ENCODE measurements around the gene CRYL1.
A peak's percentile ranks its signal among the peaks of the same experiment; 100 is the strongest.

DNA sequence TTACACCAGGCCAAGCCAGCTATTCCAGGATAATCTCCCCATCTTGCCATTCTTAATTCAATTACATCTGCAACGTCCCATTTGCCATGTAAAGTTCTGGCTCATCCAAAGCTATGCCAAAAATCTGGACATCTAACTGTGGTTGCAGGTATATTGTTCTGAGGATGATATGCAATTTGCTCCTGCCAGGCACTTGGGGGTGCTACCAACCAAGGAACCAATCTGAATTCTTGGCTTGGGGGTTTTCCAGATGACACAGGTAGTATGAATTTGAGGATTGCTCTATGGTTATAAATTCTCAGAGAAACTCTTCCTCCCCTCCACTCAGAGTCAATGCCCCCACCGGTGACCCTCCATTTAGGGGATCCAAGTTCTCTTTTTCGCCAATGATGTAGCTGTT, 33.0 kb downstream of the CRYL1 start:
- TF ChIP-seq, protein P1, sequence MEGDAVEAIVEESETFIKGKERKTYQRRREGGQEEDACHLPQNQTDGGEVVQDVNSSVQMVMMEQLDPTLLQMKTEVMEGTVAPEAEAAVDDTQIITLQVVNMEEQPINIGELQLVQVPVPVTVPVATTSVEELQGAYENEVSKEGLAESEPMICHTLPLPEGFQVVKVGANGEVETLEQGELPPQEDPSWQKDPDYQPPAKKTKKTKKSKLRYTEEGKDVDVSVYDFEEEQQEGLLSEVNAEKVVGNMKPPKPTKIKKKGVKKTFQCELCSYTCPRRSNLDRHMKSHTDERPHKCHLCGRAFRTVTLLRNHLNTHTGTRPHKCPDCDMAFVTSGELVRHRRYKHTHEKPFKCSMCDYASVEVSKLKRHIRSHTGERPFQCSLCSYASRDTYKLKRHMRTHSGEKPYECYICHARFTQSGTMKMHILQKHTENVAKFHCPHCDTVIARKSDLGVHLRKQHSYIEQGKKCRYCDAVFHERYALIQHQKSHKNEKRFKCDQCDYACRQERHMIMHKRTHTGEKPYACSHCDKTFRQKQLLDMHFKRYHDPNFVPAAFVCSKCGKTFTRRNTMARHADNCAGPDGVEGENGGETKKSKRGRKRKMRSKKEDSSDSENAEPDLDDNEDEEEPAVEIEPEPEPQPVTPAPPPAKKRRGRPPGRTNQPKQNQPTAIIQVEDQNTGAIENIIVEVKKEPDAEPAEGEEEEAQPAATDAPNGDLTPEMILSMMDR (IDR thresholded peaks at IDR 0.05 in 2 of 3, conservative IDR thresholded peaks at IDR 0.05 in 1 of 3; ENCODE audit: borderline replicate concordance in 1 of 3, insufficient read depth in 1 of 3, low read depth in 2 of 3, low read length in 2 of 3): peak; percentile 42 to 75 (median 64); a peak in 5 of 6 replicates
- TF ChIP-seq CEBPB (IDR thresholded peaks at IDR 0.05; ENCODE audit: low read depth) (no peak), POLR2A (IDR thresholded peaks at IDR 0.05; ENCODE audit: borderline replicate concordance, extremely low read depth, insufficient read depth, insufficient read length) (no peak), SIN3A (IDR thresholded peaks at IDR 0.05; ENCODE audit: low read depth) (no peak), EZH2phosphoT487 (IDR thresholded peaks at IDR 0.05; ENCODE audit: borderline replicate concordance) (no peak), POLR2AphosphoS5 (IDR thresholded peaks at IDR 0.05; ENCODE audit: low read depth, low read length) (no peak), FOSL1 (IDR thresholded peaks at IDR 0.05; ENCODE audit: low read depth) (no peak), RAD21 (IDR thresholded peaks at IDR 0.05; ENCODE audit: low read depth) (peak; percentile 67), ZNF274 (IDR thresholded peaks at IDR 0.05; ENCODE audit: low read depth, low read length) (no peak)
- TF ChIP-seq, protein P2, sequence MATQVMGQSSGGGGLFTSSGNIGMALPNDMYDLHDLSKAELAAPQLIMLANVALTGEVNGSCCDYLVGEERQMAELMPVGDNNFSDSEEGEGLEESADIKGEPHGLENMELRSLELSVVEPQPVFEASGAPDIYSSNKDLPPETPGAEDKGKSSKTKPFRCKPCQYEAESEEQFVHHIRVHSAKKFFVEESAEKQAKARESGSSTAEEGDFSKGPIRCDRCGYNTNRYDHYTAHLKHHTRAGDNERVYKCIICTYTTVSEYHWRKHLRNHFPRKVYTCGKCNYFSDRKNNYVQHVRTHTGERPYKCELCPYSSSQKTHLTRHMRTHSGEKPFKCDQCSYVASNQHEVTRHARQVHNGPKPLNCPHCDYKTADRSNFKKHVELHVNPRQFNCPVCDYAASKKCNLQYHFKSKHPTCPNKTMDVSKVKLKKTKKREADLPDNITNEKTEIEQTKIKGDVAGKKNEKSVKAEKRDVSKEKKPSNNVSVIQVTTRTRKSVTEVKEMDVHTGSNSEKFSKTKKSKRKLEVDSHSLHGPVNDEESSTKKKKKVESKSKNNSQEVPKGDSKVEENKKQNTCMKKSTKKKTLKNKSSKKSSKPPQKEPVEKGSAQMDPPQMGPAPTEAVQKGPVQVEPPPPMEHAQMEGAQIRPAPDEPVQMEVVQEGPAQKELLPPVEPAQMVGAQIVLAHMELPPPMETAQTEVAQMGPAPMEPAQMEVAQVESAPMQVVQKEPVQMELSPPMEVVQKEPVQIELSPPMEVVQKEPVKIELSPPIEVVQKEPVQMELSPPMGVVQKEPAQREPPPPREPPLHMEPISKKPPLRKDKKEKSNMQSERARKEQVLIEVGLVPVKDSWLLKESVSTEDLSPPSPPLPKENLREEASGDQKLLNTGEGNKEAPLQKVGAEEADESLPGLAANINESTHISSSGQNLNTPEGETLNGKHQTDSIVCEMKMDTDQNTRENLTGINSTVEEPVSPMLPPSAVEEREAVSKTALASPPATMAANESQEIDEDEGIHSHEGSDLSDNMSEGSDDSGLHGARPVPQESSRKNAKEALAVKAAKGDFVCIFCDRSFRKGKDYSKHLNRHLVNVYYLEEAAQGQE (IDR thresholded peaks at IDR 0.05; ENCODE audit: low read depth): no peak
- TF ChIP-seq, protein P3, sequence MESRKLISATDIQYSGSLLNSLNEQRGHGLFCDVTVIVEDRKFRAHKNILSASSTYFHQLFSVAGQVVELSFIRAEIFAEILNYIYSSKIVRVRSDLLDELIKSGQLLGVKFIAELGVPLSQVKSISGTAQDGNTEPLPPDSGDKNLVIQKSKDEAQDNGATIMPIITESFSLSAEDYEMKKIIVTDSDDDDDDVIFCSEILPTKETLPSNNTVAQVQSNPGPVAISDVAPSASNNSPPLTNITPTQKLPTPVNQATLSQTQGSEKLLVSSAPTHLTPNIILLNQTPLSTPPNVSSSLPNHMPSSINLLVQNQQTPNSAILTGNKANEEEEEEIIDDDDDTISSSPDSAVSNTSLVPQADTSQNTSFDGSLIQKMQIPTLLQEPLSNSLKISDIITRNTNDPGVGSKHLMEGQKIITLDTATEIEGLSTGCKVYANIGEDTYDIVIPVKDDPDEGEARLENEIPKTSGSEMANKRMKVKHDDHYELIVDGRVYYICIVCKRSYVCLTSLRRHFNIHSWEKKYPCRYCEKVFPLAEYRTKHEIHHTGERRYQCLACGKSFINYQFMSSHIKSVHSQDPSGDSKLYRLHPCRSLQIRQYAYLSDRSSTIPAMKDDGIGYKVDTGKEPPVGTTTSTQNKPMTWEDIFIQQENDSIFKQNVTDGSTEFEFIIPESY (IDR thresholded peaks at IDR 0.05; ENCODE audit: extremely low read depth, insufficient replicate concordance, low read length): no peak
- TF ChIP-seq, protein P4, sequence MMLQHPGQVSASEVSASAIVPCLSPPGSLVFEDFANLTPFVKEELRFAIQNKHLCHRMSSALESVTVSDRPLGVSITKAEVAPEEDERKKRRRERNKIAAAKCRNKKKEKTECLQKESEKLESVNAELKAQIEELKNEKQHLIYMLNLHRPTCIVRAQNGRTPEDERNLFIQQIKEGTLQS (IDR thresholded peaks at IDR 0.05): no peak
- TF ChIP-seq, protein P5, sequence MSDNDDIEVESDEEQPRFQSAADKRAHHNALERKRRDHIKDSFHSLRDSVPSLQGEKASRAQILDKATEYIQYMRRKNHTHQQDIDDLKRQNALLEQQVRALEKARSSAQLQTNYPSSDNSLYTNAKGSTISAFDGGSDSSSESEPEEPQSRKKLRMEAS (IDR thresholded peaks at IDR 0.05): no peak

Measured in HCT116 (cell line).